Adrenal gland (tissue), 12 donors: ENCODE measurements around the gene FAF1. TPM values are rescaled to one million over a fixed set of nuclear protein-coding genes. Genes with fewer than 3 reads are reported as not detected.

Experiments used
- DNase-seq, 7 donors: peaks; one replicate each; pipeline ENCODE4 v3.0.0-alpha.2; 2019 to 2020
- H3K27ac ChIP-seq, 5 donors: fragments of 200-600 bp; sonication (generic) in 4 of 5; 1 replicate in 3 of 5; 2 replicates in 2 of 5; pipeline versions ENCODE4 v1.5.1 to v1.8.0; 2016 to 2020; ENCODE audit warnings: mild to moderate bottlenecking in 1 of 5
- H3K27me3 ChIP-seq: fragments of 200-600 bp; 2 replicates; pipeline ENCODE4 v1.8.0; 2021
- H3K36me3 ChIP-seq, 2 donors: fragments of 200-600 bp; replicated peaks in 1 of 2; 1 replicate in 1 of 2; 2 replicates in 1 of 2; pipeline versions ENCODE4 v1.5.1 to v1.8.0; 2018 to 2022
- H3K4me1 ChIP-seq, 2 donors: fragments of 200-600 bp; replicated peaks in 1 of 2; 1 replicate in 1 of 2; 2 replicates in 1 of 2; pipeline versions ENCODE4 v1.5.1 to v1.8.0; 2018 to 2021
- H3K4me3 ChIP-seq, 4 donors: fragments of 200-600 bp; sonication (generic) in 3 of 4; one replicate each; pipeline ENCODE4 v1.5.1; 2016 to 2018
- H3K9me3 ChIP-seq, 3 donors: fragments of 200-600 bp; sonication (generic) in 1 of 3; replicated peaks in 1 of 3; 1 replicate in 2 of 3; 2 replicates in 1 of 3; pipeline versions ENCODE4 v1.5.1 to v1.8.0; 2016 to 2021
- POLR2A ChIP-seq, 2 donors: fragments of 450-650 bp; IDR thresholded peaks; one replicate each; pipeline ENCODE4 v1.6.1; 2017; ENCODE audit warnings: antibody characterized with exemption in 2 of 2, mild to moderate bottlenecking in 2 of 2, moderate library complexity in 1 of 2
- WGBS, 4 donors: extraction: QIAGEN DNeasy Blood & Tissue Kit in 2 of 4; methylation state at CpG; one replicate each; pipeline versions ENCODE4 v1.1.5 to v1.1.7; 2013 to 2017; 5-methylcytosine and 5-hydroxymethylcytosine counted together
- intact Hi-C, 2 donors: fragments of 100-400 bp; cut with DNase I; formaldehyde crosslinking; loops; one replicate each; pipeline versions ENCODE4 v1.14.1 to v1.15.0; 2022 to 2023
- polyA plus RNA-seq, 3 donors: library from polyadenylated mRNA; stranded (reverse); fragments of 200-250 nt in 2 of 3; fragments of 350-450 nt in 1 of 3; fragmentation: Illumina TruSeq in 1 of 3; extraction: RNeasy Lipid Tissue Mini Kit (QIAGEN cat#74804) in 1 of 3; gene quantifications; one replicate each; pipeline ENCODE4 v1.2.3, GENCODE V29; 2013 to 2014
- total RNA-seq, 9 donors: library from RNA; depleted of rRNA in 4 of 9; stranded (reverse); fragments of >200 nt in 4 of 9; fragments of 120-200 nt in 1 of 9; fragmentation: NEBNext Ultra II Directional in 1 of 9; extraction: Animal tissue kit (Norgen Biotek cat#: 25700) in 1 of 9; gene quantifications; one replicate each; pipeline versions ENCODE4 v1.1.0 to v1.2.4, GENCODE V29; 2013 to 2023
- TF ChIP-seq, protein P1 (sequence below), 6 experiments: fragments of 450-650 bp in 4 of 6; fragments of 200-600 bp in 2 of 6; sonication (generic) in 1 of 6; IDR thresholded peaks; 1 replicate in 5 of 6; 2 replicates in 1 of 6; pipeline versions ENCODE4 v1.5.1 to v1.8.0; 2016 to 2021; ENCODE audit warnings: antibody characterized with exemption in 6 of 6, mild to moderate bottlenecking in 2 of 6, moderate library complexity in 1 of 6
- donor health status: healthy with polysubstance abuse.
- donor health status: Bipolar disorder and iron deficiency.
- donor health status: DM: yes; HTN: yes; CAD: no.
- donor health status: DM: no; HTN: no; CAD: no.
- donor health status: DM: no; HTN: no; CAD: no.
- donor health status: DM: yes; HTN: yes; CAD: no.

FAF1 gene
- total and polyA plus RNA-seq, 12 donors: 23.4 to 88.4 (median 44.5) TPM

DNA sequence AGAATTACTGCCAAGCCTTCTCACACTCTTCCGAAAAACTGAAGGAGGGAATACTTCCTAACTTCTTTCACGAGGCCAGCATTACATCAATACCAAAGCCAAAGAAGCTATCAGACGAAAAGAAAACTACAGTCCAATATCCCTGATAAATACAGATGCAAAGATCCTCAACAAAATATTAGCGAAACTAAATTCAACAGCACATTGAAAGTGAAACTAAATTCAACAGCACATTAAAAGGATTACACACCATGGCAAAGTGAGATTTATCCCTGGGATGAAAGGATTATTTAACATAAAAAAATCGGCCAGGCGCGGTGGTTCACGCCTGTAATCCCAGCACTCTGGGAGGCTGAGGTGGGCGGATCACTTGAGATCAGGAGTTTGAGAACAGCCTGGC, 176.8 kb downstream of the FAF1 start:
- H3K36me3 ChIP-seq: no peaks in the 10 kb centered on the region
- no peaks in the 10 kb centered on the region for H3K9me3 ChIP-seq
- no peak overlapping the region for H3K4me3 ChIP-seq
- WGBS, 4 donors: 90 to 95% (median 93%) methylated on average over 9 of the region's 9 CpGs
- H3K4me1 ChIP-seq: no peaks in the 10 kb centered on the region
- intact Hi-C loops: loop anchor here in 1 of 2 donors (10.0 kb wide), 1 partner anchor 262 kb away; no protein-coding TSS in a partner anchor
- TF ChIP-seq, protein P1, sequence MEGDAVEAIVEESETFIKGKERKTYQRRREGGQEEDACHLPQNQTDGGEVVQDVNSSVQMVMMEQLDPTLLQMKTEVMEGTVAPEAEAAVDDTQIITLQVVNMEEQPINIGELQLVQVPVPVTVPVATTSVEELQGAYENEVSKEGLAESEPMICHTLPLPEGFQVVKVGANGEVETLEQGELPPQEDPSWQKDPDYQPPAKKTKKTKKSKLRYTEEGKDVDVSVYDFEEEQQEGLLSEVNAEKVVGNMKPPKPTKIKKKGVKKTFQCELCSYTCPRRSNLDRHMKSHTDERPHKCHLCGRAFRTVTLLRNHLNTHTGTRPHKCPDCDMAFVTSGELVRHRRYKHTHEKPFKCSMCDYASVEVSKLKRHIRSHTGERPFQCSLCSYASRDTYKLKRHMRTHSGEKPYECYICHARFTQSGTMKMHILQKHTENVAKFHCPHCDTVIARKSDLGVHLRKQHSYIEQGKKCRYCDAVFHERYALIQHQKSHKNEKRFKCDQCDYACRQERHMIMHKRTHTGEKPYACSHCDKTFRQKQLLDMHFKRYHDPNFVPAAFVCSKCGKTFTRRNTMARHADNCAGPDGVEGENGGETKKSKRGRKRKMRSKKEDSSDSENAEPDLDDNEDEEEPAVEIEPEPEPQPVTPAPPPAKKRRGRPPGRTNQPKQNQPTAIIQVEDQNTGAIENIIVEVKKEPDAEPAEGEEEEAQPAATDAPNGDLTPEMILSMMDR (IDR thresholded peaks at IDR 0.05): no peak
- TF ChIP-seq POLR2A (IDR thresholded peaks at IDR 0.05): no peak
- no peaks in the 10 kb centered on the region for H3K27me3 ChIP-seq
- no peak overlapping the region for H3K27ac ChIP-seq
- no peak for DNase-seq

DNA sequence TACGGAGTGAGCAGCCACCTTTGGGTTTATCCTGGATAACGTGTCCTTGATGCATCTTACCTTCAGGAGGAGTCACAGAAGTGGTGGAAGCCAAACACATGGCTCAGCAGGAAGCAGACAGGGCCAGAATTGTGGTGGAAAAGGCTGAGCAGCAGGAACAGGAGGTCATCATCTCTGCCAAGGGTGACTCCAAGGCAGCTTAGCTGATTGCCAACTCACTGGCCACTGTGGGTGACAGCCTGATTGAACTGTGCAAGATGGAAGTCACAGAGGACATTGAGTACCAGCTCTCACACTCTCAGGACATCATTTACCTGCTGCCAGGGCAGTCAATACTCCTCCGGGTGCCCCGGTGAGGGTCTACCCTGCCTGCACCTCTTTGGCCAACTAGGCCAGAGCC, 179.3 kb downstream of the FAF1 start:
- no peaks in the 10 kb centered on the region for H3K9me3 ChIP-seq
- no peaks in the 10 kb centered on the region for H3K36me3 ChIP-seq
- H3K27me3 ChIP-seq: no peaks in the 10 kb centered on the region
- no peak for DNase-seq
- H3K27ac ChIP-seq: no peak overlapping the region
- TF ChIP-seq POLR2A (IDR thresholded peaks at IDR 0.05): no peak
- TF ChIP-seq, protein P1 (IDR thresholded peaks at IDR 0.05): no peak
- intact Hi-C loops: loop anchor here in 1 of 2 donors (10.0 kb wide), 1 partner anchor 264 kb away; no protein-coding TSS in a partner anchor
- WGBS, 4 donors: 96 to 99% (median 97%) methylated on average over 3 to 4 of the region's 4 CpGs
- no peaks in the 10 kb centered on the region for H3K4me1 ChIP-seq
- no peak overlapping the region for H3K4me3 ChIP-seq

DNA sequence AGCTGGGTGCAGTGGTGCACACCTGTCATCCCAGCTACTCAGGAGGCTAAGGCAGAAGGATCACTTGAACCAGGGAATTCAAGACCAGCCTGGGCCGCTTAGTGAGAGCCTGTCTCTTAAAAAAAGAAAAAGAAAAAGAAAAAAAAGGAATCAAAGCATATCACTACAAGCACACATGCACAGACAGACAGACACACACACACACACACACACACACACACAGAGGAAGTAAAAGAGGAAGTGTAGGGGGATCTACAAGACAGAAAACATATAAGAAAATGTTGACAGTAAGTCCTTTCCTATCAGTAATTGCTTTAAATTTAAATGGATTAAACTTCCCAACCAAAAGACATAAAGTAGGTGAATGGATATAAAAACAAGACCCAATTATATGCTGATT, 180.3 kb downstream of the FAF1 start:
- H3K4me1 ChIP-seq: peaks cover 0 to 4% of the 10 kb centered on the region in 2 donors
- intact Hi-C loops: loop anchor here (5.0 to 10.0 kb wide), 3 partner anchors 148 to 265 kb away; partner anchors contain the start of gene FAF1 (in 1 of the 2)
- 97 to 100% (median 100%) methylated on average over 1 of the region's 1 CpG for WGBS, 4 donors
- H3K27me3 ChIP-seq: no peaks in the 10 kb centered on the region
- no peak for DNase-seq
- H3K36me3 ChIP-seq: no peaks in the 10 kb centered on the region
- no peak overlapping the region for H3K27ac ChIP-seq
- H3K9me3 ChIP-seq: no peaks in the 10 kb centered on the region
- TF ChIP-seq POLR2A (IDR thresholded peaks at IDR 0.05): no peak
- TF ChIP-seq, protein P1 (IDR thresholded peaks at IDR 0.05): no peak
- no peak overlapping the region for H3K4me3 ChIP-seq

DNA sequence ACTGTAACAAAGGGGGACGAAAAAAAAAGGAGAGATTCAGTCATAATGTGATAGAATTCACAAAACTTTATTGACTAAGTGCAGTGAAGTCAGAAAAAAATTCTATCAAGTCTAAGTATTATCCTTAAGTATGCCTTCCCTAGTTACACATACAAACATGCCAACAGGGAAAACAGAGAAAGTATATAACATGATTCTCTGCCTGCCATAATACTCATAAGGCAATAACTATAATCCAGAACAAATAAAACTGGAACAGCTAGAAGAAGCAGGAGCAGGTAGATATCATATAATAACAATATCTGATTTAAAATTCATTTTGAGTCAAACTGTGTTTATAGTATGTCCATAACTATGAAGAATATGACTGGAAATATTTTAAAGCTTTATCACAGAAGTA, 184.3 kb downstream of the FAF1 start:
- Histone ChIP-seq H3K9me3 (no peaks in the 10 kb centered on the region), H3K36me3 (no peaks in the 10 kb centered on the region), H3K27ac (no peak overlapping the region), H3K4me3 (no peak overlapping the region), H3K27me3 (no peaks in the 10 kb centered on the region), H3K4me1 (peaks cover 0 to 4% of the 10 kb centered on the region in 2 donors)
- intact Hi-C loops: loop anchor here (2.0 to 10.0 kb wide), 4 partner anchors 152 to 413 kb away; partner anchors contain the start of gene FAF1 (in 1 of the 2)
- TF ChIP-seq POLR2A (IDR thresholded peaks at IDR 0.05): no peak
- TF ChIP-seq, protein P1 (IDR thresholded peaks at IDR 0.05): no peak
- WGBS, 4 donors: 42 to 82% (median 69%) methylated on average over 1 of the region's 1 CpG
- DNase-seq: no peak
